HG03045 (cell line): ENCODE measurements around the gene TM4SF20.

Source experiments
- ATAC-seq: cut with Tn5 transposase; IDR thresholded peaks from one replicate; pipeline ENCODE4 v1.9.1; 2021; ENCODE audit warnings: mild to moderate bottlenecking, moderate library complexity; ENCODE audit not compliant: unreplicated experiment

Gene TM4SF20, protein sequence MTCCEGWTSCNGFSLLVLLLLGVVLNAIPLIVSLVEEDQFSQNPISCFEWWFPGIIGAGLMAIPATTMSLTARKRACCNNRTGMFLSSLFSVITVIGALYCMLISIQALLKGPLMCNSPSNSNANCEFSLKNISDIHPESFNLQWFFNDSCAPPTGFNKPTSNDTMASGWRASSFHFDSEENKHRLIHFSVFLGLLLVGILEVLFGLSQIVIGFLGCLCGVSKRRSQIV

DNA sequence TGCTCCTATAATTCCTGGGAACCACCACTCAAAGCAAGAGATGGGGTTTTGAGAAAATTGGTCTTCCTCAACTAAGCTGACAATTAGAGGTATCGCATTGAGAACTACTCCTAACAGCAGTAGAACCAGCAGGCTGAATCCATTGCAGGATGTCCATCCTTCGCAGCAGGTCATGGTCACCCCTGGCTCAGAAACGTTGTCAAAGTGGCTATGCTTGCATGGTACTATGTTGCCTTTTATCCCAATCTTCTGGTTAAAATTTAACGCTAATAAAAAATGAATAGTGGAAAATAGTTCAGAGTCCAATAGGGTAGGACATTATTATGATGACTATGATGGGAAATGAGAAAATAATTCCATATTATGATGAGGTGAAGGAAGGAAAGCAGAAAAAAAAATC, at the start of gene TM4SF20:
TSS of gene TM4SF20 (minus strand) at position 212 of the 400 bp plus-strand sequence. CDS start at position 174, 38 bp downstream.
- ATAC-seq: no peak

DNA sequence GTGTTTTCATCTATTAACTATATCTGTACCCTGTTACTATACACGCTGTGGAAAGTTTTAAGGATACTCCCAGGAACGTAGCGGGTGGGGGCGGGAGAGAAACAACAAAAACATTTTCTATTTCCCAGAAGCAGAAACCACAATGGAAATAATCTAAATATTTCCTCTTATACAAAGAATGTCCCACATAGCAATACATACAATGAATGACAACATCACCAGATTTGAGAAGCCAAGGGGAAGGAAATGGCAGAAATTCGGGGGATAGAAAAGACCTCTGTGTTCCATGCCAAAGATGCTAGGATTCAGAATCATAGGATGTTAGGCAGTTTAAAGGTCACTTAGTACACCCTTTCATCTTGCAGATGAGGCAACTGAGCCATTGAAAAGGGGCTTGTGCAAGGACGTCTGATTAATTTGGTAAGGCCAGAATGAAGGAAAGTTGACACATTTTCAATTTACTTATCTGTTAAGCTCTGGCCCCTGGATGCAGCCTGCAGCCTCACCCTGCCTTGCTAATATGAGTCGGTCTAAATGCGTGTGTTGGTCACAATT, 49.7 kb upstream of the TM4SF20 start:
- no peak for ATAC-seq

DNA sequence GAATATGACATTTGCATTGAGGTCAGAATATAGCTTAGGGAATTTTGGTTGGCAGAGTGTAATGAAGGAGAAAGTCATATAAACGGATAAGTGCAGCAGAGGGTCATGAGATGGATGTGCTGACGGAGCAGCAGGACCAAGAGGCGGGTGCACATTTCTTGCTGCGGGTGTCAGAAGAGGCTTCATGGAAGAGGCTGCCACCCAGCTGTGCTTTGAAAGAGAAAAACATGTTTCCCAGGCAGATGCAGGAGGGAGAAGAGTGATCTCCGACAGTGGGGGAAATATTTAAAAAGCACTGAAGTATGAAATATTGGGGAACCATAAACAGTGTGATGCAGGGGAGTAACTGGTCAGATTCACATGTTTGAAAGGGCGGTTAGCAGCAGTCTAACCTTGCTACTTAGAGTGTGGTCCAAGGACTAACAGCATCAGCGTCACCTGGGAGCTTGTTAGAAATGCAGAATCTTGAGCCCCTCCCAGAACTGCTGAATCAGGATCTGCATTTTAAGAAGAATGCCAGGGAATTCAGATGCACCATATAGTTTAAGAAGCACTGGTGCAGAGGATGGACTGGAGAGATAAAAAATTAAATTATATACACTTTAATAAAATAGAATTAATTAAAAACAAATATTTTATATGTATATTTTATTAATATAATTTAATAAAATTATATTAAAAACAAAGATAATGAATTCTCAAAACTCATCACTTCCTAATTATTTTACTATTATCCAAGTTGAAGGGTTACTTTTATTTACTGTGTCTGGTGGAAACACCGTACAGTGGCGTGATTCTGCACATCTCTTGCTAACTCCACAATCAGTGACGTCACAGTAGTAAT, 44.8 kb upstream of the TM4SF20 start:
- ATAC-seq: no peak

DNA sequence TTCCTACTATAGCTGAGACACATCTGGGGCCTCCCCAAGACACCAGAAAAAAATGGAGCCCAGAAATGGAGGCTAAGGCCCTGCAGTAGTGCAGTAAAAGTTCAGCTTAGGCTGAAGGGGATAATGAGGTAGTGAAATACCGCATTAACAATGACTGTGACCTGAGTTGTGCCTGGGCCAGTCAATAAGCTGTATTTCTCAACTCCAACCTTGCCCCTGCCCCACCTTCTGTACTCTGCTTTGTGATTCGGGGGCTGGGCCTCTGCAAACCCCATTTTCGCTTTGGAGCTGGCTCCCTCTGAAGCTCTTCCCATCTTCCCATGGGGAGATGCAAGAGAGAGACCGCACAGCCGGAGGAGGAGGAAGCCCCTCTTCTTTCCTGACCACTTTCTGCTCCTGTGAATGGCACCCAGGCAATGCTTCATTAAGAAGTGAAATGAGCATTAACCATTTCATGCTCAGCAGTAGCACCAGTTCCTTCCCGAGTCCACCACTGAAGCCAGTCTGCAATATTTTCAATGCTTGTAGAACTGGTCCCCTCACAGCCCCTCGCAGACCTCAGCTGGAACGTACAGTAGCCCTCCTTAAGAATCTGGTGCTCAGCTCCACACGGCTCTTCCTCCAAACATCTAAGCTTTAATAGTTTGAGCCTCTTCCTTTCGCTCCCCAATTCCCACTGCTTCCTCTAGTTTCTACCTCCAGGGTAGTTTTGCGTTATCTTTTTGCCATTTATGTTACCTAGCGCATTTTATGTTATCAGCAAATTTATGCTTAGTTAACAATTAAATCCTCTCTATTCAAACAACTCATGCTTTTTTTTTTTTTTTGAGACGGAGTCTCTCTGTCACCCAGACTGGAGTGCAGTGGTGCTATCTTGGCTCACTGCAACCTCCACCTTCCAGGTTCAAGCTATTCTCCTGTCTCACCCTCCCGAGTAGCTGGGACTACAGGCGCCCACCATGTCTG, 41.3 kb upstream of the TM4SF20 start:
- no peak for ATAC-seq

DNA sequence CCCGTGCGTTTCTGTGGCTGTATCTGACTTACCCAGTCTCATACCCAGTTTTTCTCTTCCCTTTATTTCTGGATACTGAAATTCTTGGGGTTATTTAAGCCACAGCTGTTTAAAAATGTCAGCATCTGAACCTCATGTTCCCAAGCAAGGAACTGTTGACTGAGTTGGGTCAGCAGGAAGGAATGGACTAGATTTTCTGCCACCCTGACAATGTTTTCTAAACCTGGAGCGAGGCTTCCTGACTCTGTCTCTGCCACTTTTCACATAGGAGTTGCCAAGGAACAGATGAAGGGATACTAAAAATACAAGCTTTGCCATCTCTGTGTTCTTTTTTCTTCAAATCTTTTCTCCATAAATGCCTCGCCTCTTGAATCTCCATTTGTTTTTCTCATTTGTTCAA, 37.6 kb upstream of the TM4SF20 start:
- no peak for ATAC-seq

DNA sequence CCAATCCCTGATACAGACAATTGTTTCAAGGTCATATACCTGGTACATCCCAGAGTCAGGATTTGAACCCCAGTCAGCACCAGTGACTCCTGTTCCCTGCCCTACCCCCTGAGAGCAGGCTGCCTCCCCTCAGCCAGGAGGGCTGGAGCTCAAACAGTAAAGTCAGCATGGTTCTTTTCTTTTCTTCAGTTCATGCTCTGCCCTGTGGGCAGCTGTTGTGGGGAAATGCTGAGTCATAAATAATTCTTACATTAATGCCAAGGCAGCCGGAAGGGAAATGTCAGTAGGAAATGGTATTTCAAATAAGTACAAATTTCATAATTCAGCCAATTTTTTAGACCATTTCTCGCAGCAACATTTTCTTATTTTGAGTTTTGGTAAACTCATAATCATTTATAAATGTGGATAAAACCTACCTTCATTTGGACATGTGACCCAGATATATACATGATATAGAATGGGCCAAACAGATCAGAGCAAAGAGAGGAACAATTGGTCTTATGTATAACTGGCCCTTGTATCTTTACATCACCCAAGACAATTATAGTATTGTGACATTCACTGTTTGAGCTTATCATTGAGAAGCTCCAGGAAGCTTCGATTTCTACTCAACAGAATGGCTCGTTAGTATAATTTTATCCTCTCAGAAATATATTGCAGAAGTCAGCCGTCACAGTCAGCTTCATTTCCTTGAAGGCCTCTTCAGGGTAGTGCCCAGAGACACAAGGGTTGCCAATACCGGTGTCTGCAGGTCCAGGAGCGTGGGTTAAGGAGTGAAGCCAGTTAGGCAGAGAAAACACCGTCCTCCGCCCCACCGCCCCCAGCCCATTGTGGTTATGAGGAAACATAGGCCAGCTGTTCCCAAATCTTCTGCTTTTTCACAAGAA, 36.7 kb upstream of the TM4SF20 start:
- no peak for ATAC-seq

DNA sequence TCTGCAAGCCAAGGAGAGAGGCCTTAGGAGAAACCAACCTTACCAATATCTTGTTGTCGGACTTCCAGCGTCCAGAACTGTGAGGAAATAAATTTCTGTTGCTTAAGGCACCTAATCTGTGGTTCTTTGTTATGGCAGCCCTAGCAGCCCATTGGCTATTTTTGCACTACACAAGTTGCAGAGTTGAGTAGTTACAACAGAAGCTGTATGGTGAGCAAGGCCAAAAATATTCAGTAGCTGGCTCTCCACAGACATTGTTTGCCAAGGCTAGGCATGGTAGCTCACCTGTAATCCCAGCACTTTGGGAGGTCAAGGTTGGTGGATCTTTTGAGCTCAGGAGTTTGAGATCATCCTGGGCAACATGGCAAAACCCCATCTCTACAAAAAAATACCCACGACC, 35.7 kb upstream of the TM4SF20 start:
- no peak for ATAC-seq

DNA sequence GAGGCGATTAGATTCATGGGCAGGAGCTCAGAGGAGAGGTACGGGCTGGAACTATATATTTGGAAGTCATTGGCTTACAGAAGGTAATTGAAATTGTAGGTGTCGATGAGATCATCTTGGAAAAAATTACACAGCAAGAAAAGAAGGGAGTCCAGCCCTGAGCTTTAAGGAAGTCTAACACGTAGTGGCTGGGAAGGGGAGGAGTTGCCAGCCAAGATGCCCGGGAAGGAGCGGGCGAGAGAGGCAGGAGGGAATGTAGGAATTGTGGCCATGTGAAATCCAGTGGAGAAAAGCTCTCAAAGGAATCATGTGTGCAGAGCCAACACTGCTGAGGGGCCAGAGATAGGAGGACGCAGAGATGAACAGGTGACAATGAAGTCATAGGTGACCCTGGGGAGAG, 34.3 kb upstream of the TM4SF20 start:
- ATAC-seq: no peak

DNA sequence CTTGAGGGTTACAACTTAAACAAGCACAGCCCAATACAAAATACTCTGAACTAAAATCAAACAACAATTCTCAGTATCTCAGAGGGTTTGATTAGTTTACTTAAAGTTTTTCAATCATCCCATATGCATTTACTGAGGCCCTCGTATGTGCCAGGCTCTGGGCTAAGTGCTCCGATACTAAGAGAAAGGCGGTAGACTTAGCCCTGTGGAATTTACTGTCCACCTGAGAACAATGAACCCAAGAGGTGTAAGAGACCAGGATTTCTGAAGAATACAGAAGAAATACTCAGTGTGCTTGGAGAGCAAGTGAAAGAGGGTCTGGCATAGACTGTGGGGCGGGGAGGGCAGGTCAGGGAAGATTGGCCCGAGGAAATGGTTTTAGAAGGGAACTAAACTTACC, 33.8 kb upstream of the TM4SF20 start:
- no peak for ATAC-seq

DNA sequence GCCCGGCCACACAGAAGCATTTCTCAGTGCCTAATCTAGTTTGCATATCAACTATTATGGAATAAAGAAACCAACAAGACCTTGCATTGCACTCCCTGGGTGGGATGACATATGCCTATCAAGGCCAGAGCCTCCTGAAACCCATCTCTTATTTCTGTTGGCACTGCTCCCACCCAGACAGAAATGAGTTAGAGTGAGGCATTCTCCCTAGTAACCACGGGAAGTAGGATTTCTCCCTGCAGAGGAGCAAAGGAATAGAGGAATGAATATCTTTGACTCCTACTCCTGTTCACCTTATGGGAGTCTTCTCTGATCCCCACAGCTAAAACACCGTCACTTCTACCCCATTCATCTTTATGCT, 32.9 kb upstream of the TM4SF20 start:
- no peak for ATAC-seq

DNA sequence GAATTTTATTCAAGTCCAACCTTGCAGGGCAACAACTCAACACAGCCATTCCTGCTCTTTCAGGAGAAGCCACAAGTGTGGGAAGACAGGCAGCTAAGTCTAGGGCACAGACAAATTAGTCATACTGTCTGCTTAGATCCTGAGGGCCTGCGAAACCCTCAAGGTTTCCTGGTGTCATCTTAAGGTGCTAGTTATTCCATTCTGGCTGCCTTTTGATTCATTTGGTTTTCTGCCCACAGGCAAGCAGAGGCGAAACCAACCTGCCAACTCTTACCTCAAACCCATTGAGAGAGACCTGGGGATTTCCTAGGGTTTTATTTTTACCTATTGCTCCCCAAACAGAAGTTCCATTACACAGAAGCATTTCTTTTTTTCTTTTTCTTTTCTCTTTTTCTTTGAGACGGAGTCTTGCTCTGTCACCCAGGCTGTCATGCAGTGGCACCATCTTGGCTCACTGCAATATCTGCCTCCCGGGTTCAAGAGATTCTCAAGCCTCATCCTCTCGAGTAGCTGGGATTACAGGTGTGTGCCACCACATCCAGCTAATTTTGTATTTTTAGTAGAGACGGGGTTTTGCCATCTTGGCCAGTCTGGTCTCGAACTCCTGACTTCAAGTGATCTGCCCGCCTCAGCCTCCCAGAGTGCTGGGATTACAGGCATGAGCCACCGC, 32.3 kb upstream of the TM4SF20 start:
- peak; percentile 83 for ATAC-seq

DNA sequence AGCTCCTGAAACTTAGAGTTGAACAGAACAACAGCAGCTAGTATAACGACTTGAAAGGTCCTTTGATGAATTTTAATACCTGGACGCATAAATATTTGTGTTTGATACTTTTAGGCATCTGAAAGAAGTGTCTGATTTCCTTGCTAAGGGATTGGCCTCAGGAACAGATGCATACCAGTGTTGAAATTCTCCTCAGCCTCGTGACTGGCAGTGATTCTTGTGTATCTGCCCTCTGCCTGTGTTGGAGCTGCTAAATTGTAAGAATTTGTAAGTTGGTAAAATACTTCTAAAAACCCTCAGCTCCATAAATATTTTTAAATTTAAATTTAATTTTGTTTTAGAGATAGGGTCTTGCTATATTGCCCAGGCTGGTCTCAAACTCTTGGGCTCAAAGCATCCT, 31.1 kb upstream of the TM4SF20 start:
- ATAC-seq: no peak

DNA sequence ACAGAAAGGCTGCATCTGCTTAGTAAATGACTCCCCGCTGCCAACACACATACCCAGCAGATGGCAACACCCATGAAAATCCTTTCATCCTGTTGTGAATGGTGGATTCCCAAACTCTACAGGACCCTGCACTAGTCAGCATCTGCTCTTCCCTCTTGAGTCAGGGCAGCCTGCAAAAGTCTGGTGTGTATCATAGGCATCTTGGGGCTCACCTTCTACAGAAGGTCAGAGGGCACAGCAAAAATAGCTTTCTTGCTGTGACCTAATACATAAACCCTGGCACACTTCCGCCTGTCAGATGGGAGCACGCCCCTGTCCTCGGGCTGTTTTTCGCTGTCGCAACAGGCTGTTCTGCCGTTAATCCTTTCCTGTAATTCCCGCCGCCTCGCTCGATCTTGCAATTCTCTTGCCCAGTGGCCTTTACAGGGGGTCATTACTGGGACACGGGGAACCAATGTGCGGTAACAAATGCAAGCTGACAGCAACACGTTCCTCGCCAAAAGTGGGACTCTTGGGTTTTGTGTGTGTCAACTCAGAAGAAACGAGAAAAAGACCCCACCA, 28.6 kb upstream of the TM4SF20 start:
- ATAC-seq: no peak

DNA sequence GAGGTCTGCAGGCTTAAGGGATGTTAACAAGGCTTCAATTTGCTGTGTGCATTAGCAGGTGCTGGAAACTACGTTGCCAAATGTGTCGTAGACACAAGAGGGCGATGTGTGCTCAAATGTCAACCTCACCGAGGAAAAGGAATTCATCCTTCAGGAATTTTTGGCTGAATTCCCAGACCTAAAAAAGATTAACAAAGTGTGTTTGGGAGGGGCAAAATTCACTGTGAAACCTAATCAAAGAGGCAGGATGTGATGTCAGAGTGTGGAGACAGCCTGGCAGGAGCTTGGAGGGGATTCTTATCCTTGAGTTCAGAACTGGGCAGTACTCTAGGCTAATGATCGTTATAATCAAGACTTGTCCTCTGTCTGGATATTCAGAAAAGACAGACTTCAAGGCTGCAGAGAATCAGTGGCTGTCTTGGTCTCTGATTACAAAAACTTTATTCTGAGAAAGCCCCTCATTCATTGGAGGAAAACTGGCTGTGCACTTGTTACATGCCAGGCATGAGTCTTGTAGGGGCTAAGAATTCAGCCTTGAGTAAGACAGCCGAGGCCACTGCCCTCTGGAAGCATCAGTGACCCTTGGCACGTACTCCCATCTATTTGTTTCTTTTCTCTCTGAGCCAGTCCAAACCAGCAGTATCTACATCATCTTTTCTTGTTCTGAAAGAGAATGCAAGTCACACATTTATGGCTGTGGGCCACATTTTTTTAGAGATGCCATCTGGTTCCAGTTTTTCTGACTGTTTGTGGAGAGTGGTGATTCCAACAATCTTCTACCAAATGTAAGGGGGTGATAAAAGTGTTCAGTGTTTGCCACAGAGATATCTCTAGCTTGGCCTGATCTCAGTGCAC, 27.3 kb upstream of the TM4SF20 start:
- ATAC-seq: no peak

DNA sequence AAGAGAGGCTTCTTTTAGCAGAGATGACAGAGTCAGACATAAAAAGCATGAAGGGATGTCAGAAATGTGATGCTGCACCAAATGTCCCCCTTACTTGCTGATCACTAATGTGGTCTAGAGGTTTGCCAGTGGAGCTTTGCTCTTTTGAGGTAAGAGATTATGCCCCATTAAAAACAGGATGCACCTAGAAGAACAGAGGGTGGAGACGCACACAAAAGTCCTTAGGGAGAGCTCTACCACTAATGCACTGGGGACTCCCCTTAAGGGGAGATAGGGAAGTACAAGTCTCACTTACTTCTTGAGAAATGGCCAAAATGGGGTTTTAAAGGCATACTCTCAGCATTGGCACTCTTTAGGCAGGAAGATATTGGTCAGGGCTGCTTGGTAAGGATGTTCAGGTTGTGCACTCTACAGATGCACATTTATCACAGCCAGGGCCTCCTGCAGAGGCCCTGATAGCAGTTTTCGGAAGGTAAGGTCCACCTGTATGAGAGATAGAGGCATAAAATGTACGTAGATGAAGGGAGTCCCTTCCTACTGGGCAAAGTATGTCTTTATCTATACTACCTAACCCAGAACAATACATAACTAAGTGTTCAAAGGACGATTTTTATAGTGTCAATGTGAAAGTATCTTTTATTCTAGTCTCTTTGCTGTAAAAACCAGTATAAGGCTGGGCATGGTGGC, 25.6 kb upstream of the TM4SF20 start:
- no peak for ATAC-seq

DNA sequence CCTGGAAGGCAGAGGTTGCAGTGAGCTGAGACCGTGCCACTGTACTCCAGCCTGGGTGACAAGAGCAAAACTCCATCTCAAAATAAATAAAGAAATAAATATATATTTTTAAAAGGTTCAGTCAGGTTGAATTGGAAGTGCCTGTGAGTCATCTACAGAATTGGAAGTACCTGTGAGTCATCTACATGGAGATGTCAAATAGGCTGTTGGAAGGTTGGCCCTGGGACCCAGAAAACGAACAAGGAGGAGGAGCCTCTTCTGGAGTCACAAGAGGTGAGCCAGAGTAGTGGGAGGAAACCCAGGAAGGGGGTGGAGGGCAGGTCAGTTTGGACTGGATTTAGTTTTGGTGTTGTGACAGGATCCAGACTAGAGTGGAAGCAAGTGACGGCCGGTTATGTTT, 23.9 kb upstream of the TM4SF20 start:
- ATAC-seq: no peak

DNA sequence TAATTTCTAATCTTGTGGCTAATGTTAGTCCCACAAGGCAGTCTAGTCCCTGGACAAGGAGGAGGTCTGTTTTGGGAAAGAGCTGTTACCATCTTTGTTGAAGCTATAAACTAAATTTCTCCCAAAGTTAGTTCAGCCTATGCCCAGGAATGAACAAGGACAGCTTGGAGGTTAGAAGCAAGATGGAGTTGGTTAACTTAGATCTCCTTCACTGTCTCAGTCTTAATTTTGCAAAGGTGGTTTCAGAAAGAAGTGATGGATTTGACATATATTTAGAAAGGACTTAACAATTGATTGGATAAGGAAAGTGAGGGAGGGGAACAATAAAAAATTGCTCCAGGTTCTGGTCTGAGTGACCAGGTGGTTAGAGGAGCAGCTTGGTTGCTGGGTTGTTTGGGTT, 23.2 kb upstream of the TM4SF20 start:
- ATAC-seq: no peak

DNA sequence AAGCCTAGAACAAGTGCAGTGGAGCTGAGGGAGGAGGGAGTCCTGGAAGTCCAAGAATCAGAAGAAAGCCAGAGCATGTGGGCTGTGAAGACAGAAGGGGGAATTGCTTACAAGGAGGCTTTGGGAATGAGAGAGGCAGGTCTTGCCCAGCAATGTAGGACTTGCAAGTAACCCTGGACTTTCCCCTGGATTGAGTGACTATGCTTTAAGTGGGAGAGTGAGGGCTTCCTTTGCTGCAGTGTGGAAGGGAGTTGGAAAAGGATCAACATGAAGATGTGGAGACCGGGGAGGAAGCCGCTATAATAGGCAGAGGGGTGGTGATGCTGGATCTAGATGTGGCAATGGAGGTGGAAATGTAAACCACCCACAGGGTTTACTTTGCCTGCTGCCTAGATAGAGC, 22.4 kb upstream of the TM4SF20 start:
- no peak for ATAC-seq
